ENCODE data around the gene PSMG3.

The PSMG3 gene

DNA sequence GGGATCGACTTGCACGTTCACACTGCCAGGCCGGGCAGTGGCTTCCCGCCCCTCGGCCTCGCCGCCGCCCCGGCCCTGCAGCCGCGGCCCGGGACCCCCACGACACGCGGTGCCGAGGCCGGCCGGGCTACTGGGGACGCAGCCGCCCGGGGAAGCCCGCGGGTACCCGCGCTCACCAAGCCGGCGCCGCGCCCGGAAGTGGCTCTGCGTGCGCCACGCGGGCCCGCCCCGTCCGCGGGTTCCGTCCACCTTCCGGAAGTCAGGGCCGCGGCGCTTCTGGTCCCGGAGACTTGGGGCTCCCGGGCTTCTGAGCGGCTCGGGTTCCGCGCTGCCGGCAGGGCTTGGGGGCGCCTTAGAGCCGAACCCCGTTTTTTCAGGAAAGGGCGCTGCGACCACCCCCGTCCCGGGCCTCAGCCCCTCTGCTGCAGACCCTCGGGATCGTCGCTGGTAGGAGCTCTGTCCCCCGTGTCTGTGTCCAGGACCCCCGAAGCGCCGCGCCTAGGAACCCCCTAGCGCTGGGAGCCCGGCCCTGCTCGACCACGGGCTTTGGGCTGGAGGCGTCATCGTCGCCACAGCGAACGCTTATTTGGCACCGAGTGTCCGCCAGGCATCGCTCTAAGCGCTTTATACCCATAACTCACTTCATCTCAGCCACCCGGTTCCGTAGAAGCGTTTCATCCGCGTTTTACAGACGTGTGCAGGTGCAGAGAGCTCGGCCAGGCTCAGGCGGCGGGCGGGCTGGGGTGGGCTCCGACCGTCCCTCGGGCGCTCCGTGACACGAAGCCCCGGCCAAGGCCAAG, at the start of gene PSMG3 (continued):
- TF ChIP-seq ZNF132 (tag by site-specific recombination; IDR thresholded peaks at IDR 0.05; ENCODE audit: borderline replicate concordance) (no peak), ZNF169 (tag by site-specific recombination; IDR thresholded peaks at IDR 0.05) (no peak), KLF16 (tag by site-specific recombination; IDR thresholded peaks at IDR 0.05) (peak; percentile 70; the same call in 1 of the 2 replicates), ZNF16 (tag by site-specific recombination; IDR thresholded peaks at IDR 0.05; ENCODE audit: low read depth) (no peak), ZNF202 (tag by site-specific recombination; IDR thresholded peaks at IDR 0.05; ENCODE audit: borderline replicate concordance) (no peak), ZNF530 (tag by site-specific recombination; IDR thresholded peaks at IDR 0.05; ENCODE audit: low read depth) (no peak), ZNF776 (tag by site-specific recombination; IDR thresholded peaks at IDR 0.05; ENCODE audit: borderline replicate concordance) (no peak), ZNF571 (tag by site-specific recombination; IDR thresholded peaks at IDR 0.05) (no peak), GLI2 (tag by site-specific recombination; IDR thresholded peaks at IDR 0.05; ENCODE audit: borderline replicate concordance, low read depth) (no peak), SP7 (tag by site-specific recombination; IDR thresholded peaks at IDR 0.05) (peak; percentile 68), ZNF544 (tag by site-specific recombination; IDR thresholded peaks at IDR 0.05) (no peak), YY1 (tag by site-specific recombination; IDR thresholded peaks at IDR 0.05) (no peak), ZNF335 (tag by site-specific recombination; conservative IDR thresholded peaks at IDR 0.05) (peak; percentile 62), RBAK (tag by site-specific recombination; IDR thresholded peaks at IDR 0.05) (no peak)
- TF ChIP-seq, protein P1, sequence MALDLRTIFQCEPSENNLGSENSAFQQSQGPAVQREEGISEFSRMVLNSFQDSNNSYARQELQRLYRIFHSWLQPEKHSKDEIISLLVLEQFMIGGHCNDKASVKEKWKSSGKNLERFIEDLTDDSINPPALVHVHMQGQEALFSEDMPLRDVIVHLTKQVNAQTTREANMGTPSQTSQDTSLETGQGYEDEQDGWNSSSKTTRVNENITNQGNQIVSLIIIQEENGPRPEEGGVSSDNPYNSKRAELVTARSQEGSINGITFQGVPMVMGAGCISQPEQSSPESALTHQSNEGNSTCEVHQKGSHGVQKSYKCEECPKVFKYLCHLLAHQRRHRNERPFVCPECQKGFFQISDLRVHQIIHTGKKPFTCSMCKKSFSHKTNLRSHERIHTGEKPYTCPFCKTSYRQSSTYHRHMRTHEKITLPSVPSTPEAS (tag by site-specific recombination; IDR thresholded peaks at IDR 0.05), result no peak
- TF ChIP-seq, protein P2, sequence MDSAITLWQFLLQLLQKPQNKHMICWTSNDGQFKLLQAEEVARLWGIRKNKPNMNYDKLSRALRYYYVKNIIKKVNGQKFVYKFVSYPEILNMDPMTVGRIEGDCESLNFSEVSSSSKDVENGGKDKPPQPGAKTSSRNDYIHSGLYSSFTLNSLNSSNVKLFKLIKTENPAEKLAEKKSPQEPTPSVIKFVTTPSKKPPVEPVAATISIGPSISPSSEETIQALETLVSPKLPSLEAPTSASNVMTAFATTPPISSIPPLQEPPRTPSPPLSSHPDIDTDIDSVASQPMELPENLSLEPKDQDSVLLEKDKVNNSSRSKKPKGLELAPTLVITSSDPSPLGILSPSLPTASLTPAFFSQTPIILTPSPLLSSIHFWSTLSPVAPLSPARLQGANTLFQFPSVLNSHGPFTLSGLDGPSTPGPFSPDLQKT (IDR thresholded peaks at IDR 0.05; ENCODE audit: borderline replicate concordance, low read depth, low read length), result peak; percentile 58; the same call in 1 of the 2 replicates
- TF ChIP-seq, protein P3, sequence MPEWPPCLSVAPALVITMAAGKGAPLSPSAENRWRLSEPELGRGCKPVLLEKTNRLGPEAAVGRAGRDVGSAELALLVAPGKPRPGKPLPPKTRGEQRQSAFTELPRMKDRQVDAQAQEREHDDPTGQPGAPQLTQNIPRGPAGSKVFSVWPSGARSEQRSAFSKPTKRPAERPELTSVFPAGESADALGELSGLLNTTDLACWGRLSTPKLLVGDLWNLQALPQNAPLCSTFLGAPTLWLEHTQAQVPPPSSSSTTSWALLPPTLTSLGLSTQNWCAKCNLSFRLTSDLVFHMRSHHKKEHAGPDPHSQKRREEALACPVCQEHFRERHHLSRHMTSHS (tag by site-specific recombination; IDR thresholded peaks at IDR 0.05), result no peak
- TF ChIP-seq, protein P4, sequence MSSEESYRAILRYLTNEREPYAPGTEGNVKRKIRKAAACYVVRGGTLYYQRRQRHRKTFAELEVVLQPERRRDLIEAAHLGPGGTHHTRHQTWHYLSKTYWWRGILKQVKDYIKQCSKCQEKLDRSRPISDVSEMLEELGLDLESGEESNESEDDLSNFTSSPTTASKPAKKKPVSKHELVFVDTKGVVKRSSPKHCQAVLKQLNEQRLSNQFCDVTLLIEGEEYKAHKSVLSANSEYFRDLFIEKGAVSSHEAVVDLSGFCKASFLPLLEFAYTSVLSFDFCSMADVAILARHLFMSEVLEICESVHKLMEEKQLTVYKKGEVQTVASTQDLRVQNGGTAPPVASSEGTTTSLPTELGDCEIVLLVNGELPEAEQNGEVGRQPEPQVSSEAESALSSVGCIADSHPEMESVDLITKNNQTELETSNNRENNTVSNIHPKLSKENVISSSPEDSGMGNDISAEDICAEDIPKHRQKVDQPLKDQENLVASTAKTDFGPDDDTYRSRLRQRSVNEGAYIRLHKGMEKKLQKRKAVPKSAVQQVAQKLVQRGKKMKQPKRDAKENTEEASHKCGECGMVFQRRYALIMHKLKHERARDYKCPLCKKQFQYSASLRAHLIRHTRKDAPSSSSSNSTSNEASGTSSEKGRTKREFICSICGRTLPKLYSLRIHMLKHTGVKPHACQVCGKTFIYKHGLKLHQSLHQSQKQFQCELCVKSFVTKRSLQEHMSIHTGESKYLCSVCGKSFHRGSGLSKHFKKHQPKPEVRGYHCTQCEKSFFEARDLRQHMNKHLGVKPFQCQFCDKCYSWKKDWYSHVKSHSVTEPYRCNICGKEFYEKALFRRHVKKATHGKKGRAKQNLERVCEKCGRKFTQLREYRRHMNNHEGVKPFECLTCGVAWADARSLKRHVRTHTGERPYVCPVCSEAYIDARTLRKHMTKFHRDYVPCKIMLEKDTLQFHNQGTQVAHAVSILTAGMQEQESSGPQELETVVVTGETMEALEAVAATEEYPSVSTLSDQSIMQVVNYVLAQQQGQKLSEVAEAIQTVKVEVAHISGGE (tag by site-specific recombination; conservative IDR thresholded peaks at IDR 0.05; ENCODE audit: low read depth), result peak; percentile 98
- TF ChIP-seq, protein P5, sequence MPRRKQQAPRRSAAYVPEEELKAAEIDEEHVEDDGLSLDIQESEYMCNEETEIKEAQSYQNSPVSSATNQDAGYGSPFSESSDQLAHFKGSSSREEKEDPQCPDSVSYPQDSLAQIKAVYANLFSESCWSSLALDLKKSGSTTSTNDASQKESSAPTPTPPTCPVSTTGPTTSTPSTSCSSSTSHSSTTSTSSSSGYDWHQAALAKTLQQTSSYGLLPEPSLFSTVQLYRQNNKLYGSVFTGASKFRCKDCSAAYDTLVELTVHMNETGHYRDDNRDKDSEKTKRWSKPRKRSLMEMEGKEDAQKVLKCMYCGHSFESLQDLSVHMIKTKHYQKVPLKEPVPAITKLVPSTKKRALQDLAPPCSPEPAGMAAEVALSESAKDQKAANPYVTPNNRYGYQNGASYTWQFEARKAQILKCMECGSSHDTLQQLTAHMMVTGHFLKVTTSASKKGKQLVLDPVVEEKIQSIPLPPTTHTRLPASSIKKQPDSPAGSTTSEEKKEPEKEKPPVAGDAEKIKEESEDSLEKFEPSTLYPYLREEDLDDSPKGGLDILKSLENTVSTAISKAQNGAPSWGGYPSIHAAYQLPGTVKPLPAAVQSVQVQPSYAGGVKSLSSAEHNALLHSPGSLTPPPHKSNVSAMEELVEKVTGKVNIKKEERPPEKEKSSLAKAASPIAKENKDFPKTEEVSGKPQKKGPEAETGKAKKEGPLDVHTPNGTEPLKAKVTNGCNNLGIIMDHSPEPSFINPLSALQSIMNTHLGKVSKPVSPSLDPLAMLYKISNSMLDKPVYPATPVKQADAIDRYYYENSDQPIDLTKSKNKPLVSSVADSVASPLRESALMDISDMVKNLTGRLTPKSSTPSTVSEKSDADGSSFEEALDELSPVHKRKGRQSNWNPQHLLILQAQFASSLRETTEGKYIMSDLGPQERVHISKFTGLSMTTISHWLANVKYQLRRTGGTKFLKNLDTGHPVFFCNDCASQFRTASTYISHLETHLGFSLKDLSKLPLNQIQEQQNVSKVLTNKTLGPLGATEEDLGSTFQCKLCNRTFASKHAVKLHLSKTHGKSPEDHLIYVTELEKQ (tag by site-specific recombination; IDR thresholded peaks at IDR 0.05; ENCODE audit: borderline replicate concordance), result no peak
- TF ChIP-seq, protein P6, sequence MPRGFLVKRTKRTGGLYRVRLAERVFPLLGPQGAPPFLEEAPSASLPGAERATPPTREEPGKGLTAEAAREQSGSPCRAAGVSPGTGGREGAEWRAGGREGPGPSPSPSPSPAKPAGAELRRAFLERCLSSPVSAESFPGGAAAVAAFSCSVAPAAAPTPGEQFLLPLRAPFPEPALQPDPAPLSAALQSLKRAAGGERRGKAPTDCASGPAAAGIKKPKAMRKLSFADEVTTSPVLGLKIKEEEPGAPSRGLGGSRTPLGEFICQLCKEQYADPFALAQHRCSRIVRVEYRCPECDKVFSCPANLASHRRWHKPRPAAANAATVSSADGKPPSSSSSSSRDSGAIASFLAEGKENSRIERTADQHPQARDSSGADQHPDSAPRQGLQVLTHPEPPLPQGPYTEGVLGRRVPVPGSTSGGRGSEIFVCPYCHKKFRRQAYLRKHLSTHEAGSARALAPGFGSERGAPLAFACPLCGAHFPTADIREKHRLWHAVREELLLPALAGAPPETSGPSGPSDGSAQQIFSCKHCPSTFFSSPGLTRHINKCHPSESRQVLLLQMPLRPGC (tag by site-specific recombination; IDR thresholded peaks at IDR 0.05), result no peak
- TF ChIP-seq, protein P7, sequence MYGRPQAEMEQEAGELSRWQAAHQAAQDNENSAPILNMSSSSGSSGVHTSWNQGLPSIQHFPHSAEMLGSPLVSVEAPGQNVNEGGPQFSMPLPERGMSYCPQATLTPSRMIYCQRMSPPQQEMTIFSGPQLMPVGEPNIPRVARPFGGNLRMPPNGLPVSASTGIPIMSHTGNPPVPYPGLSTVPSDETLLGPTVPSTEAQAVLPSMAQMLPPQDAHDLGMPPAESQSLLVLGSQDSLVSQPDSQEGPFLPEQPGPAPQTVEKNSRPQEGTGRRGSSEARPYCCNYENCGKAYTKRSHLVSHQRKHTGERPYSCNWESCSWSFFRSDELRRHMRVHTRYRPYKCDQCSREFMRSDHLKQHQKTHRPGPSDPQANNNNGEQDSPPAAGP (tag by site-specific recombination; IDR thresholded peaks at IDR 0.05), result no peak
- TF ChIP-seq, protein P8, sequence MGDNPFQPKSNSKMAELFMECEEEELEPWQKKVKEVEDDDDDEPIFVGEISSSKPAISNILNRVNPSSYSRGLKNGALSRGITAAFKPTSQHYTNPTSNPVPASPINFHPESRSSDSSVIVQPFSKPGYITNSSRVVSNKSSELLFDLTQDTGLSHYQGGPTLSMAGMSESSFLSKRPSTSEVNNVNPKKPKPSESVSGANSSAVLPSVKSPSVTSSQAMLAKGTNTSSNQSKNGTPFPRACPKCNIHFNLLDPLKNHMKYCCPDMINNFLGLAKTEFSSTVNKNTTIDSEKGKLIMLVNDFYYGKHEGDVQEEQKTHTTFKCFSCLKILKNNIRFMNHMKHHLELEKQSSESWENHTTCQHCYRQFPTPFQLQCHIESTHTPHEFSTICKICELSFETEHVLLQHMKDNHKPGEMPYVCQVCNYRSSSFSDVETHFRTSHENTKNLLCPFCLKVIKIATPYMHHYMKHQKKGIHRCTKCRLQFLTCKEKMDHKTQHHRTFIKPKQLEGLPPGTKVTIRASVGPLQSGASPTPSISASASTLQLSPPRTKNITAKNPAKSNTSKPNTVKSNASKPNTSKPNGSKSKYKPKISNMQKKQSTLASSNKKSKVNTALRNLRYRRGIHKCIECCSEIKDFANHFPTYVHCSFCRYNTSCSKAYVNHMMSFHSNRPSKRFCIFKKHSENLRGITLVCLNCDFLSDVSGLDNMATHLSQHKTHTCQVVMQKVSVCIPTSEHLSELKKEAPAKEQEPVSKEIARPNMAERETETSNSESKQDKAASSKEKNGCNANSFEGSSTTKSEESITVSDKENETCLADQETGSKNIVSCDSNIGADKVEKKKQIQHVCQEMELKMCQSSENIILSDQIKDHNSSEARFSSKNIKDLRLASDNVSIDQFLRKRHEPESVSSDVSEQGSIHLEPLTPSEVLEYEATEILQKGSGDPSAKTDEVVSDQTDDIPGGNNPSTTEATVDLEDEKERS (tag by site-specific recombination; IDR thresholded peaks at IDR 0.05), result no peak

All from HEK293 (cell line).